ENCODE data around the gene CHL1. TPM values are rescaled to one million over a fixed set of nuclear protein-coding genes. Genes with fewer than 3 reads are reported as not detected.

Gene CHL1
- total and polyA plus RNA-seq, 2 experiments from 2014 or later = 1.4 to 1.9 TPM

DNA sequence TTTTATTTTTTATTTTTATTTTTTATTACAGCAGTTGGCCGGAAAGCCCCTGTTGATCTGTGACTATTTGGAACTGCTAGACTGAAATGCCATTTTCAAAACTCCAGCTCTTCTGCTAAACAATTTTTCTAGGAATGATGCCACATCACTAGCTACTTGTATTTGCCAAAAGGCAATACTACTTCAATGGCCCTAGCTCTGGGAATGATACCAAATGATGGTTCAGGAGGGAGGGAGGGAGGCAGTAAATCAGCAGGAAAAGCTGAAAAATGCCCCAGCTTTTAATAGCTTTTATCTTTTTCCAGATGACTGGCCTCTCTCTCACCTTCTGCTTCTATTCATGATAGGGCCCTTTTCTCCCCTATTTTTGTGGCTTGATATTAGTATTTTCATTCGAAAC, 2.6 kb upstream of the CHL1 start:
- Mint-ChIP-seq H3K36me3 (ENCODE audit: low read depth) (peaks cover 19% of the 10 kb centered on the region), H3K4me3 (no peak overlapping the region), H3K9me3 (peaks cover 75% of the 10 kb centered on the region), H3K27me3 (ENCODE audit: insufficient read depth, low read depth, poor library complexity) (peaks cover 4% of the 10 kb centered on the region), H3K27ac (no peak overlapping the region), H3K4me1 (no peaks in the 10 kb centered on the region)
- H3K79me2 ChIP-seq (replicated peaks; ENCODE audit: insufficient read depth) = no peaks in the 10 kb centered on the region
- H4K20me1 ChIP-seq (replicated peaks; ENCODE audit: insufficient read depth) = no peaks in the 10 kb centered on the region
- ATAC-seq = no peak
- TF ChIP-seq EZH2 (IDR thresholded peaks at IDR 0.05; ENCODE audit: low read depth, unreplicated experiment) (no peak), ZNF331 (CRISPR knock-in tag; IDR thresholded peaks at IDR 0.05; ENCODE audit: low read depth) (no peak), CREB1 (CRISPR knock-in tag; IDR thresholded peaks at IDR 0.05; ENCODE audit: low read depth) (no peak), STAT1 (IDR thresholded peaks at IDR 0.05; ENCODE audit: unreplicated experiment) (no peak)
- DNase-seq (ENCODE audit: low spot score) = no peak
- H3K4me1 ChIP-seq (ENCODE audit: insufficient read depth) = peaks cover 25% of the 10 kb centered on the region
- H3K27ac ChIP-seq (ENCODE audit: low read depth) = no peak overlapping the region
- no peak overlapping the region for H3K4me3 ChIP-seq
- peaks cover 61% of the 10 kb centered on the region for H3K27me3 ChIP-seq (ENCODE audit: insufficient read depth)
- no peak overlapping the region for H2AFZ ChIP-seq
- H3K4me2 ChIP-seq = no peak overlapping the region
- no peaks in the 10 kb centered on the region; the same call in 1 of the 2 replicates for H3F3A ChIP-seq (replicated peaks; ENCODE audit: low read depth)
- H3K36me3 ChIP-seq (ENCODE audit: insufficient read depth) = no peaks in the 10 kb centered on the region
- H3K9me2 ChIP-seq (ENCODE audit: insufficient read depth) = no peaks in the 10 kb centered on the region

DNA sequence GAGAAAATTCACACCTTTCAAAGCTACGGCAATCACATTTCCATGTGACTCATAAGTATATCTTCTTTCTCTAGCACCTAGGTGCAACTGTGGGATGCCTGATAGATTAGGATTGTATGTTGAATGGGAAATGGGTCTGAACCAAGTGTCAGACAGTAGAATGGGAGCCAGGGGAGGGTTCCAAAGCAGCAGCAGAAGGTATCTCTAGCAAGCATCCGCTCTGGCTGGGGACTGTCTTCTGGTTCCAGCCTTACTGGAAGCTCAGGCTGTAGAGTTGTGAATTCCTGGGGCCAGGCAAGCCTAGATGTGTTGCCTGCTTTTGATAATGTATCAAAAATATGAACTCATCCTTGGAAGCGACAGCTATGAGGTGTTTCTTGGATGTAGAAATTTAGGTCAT, 2.1 kb upstream of the CHL1 start:
- H3K9me3 Mint-ChIP-seq = peaks cover 77% of the 10 kb centered on the region

More for the DNA sequence above, 2.1 kb upstream of the CHL1 start:
- H4K20me1 ChIP-seq (replicated peaks; ENCODE audit: insufficient read depth) = no peaks in the 10 kb centered on the region
- H3K36me3 ChIP-seq (ENCODE audit: insufficient read depth) = no peaks in the 10 kb centered on the region
- H3K9me2 ChIP-seq (ENCODE audit: insufficient read depth) = no peaks in the 10 kb centered on the region
- no peak overlapping the region for H3K27ac Mint-ChIP-seq
- no peak overlapping the region for H3K4me3 Mint-ChIP-seq
- peaks cover 25% of the 10 kb centered on the region for H3K4me1 ChIP-seq (ENCODE audit: insufficient read depth)
- H3K27ac ChIP-seq (ENCODE audit: low read depth) = no peak overlapping the region
- H3K27me3 Mint-ChIP-seq (ENCODE audit: insufficient read depth, low read depth, poor library complexity) = peaks cover 4% of the 10 kb centered on the region
- DNase-seq (ENCODE audit: low spot score) (no peak), ATAC-seq (no peak)
- H3K4me3 ChIP-seq = no peak overlapping the region
- TF ChIP-seq ZNF462 (CRISPR knock-in tag; IDR thresholded peaks at IDR 0.05) (no peak), ZNF114 (CRISPR knock-in tag; IDR thresholded peaks at IDR 0.05) (no peak), JUNB (IDR thresholded peaks at IDR 0.05; ENCODE audit: unreplicated experiment) (no peak), STAT1 (IDR thresholded peaks at IDR 0.05; ENCODE audit: unreplicated experiment) (no peak), REST (IDR thresholded peaks at IDR 0.05; ENCODE audit: unreplicated experiment) (no peak)
- TF ChIP-seq, protein P1, sequence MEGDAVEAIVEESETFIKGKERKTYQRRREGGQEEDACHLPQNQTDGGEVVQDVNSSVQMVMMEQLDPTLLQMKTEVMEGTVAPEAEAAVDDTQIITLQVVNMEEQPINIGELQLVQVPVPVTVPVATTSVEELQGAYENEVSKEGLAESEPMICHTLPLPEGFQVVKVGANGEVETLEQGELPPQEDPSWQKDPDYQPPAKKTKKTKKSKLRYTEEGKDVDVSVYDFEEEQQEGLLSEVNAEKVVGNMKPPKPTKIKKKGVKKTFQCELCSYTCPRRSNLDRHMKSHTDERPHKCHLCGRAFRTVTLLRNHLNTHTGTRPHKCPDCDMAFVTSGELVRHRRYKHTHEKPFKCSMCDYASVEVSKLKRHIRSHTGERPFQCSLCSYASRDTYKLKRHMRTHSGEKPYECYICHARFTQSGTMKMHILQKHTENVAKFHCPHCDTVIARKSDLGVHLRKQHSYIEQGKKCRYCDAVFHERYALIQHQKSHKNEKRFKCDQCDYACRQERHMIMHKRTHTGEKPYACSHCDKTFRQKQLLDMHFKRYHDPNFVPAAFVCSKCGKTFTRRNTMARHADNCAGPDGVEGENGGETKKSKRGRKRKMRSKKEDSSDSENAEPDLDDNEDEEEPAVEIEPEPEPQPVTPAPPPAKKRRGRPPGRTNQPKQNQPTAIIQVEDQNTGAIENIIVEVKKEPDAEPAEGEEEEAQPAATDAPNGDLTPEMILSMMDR (conservative IDR thresholded peaks at IDR 0.05; ENCODE audit: low read depth in 2 of 2) = no peak
- H2AFZ ChIP-seq = no peak overlapping the region
- peaks cover 19% of the 10 kb centered on the region for H3K36me3 Mint-ChIP-seq (ENCODE audit: low read depth)
- no peak overlapping the region for H3K4me2 ChIP-seq
- H3K79me2 ChIP-seq (replicated peaks; ENCODE audit: insufficient read depth) = no peaks in the 10 kb centered on the region
- no peaks in the 10 kb centered on the region for H3K4me1 Mint-ChIP-seq
- peaks cover 65% of the 10 kb centered on the region for H3K27me3 ChIP-seq (ENCODE audit: insufficient read depth)
- H3F3A ChIP-seq (replicated peaks; ENCODE audit: low read depth) = no peaks in the 10 kb centered on the region; the same call in 1 of the 2 replicates
